HG03103 (cell line): ENCODE data around the gene ZNF791.
"Not testable (repeated sequence)": the region's sequence is repeated elsewhere in the genome, so short reads cannot be mapped to it uniquely, and the experiment has no call there.

Experiments used
- ATAC-seq: cut with Tn5 transposase; IDR thresholded peaks from one replicate; pipeline ENCODE4 v1.9.1; 2021; ENCODE audit warnings: low read depth; ENCODE audit not compliant: unreplicated experiment

The ZNF791 gene

GRCh38 chr19:12628040-12629022 lies 17.6 kb downstream of the ZNF791 start:
- ATAC-seq: no peak

GRCh38 chr19:12629215-12629614 lies 18.5 kb downstream of the ZNF791 start:
- no peak for ATAC-seq

GRCh38 chr19:12636631-12637030 lies 25.9 kb downstream of the ZNF791 start:
- ATAC-seq: no peak

DNA sequence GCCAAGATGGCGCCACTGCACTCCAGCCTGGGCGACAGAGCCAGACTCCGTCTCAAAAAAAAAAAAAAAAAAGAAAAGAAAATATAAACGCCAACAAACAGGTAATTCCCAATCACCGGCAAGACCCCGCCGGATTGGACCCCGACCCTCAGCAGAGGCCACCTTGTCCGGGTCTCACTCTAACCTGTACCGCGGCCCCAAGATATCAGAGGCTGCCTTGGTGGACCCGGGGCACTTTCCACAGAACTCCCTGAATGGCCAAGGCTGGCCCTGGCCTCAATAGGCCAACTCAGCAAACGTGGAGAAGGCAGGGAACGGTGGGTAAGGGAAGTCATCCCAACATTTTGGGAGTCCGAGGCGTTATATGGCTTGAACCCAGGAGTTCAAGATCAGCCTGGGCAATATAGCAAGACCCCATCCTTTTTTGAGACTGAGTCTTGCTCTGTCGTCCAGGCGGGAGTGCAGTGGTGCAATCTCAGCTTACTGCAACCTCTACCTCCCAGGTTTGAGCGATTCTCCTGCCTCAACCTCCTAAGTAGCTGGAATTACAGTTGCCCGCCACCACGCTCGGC lies 28.0 kb downstream of the ZNF791 start:
- ATAC-seq: no peak

- ATAC-seq: no peak
Measured at GRCh38 chr19:12639901-12640613, 29.3 kb downstream of the ZNF791 start.

GRCh38 chr19:12641456-12641855 lies 30.7 kb downstream of the ZNF791 start:
- ATAC-seq: no peak

- no peak for ATAC-seq
Measured at GRCh38 chr19:12642506-12642905, 31.8 kb downstream of the ZNF791 start.

DNA sequence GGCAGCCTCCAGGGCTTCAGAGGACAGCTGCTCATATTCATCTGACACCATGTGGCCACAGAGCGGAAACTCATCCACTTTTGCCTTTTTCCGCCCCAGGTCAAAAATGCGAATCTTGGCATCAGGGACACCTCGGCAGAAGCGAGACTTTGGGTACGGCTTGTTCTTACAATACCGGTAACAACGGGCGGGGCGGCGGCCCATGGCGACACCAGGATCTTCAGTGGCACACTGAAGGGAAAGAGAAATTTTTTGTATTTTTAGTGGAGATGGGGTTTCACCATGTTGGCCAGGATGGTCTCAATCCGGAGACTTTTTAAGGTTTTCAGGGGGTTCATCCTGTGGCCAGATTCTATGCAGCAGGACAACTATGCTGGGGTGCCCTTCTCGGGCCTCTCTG lies 33.0 kb downstream of the ZNF791 start:
- not testable (repeated sequence) for ATAC-seq

DNA sequence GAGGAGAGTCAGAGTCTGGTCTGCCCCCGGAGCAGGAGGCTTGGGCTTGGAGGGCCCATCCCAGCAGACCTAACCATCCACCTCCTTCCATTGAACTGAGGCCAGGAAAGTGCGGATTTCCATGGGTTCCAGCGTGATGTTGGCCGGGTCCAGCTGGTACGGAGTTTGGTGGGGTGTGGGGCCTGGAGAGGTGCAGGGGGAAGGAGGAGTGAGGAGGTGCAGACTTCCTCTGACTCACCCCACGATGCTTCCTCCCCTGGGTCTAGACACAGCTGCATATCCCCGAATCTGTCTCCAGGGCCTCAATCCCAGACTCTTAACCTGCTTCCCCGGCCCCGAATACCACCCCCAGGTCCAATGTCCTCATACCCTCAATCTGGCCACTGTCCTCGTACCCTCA lies 35.8 kb downstream of the ZNF791 start:
- ATAC-seq: no peak

GRCh38 chr19:12647047-12647446 lies 36.3 kb downstream of the ZNF791 start:
- no peak for ATAC-seq

- ATAC-seq: no peak
Measured at GRCh38 chr19:12647490-12648071, 36.9 kb downstream of the ZNF791 start.

DNA sequence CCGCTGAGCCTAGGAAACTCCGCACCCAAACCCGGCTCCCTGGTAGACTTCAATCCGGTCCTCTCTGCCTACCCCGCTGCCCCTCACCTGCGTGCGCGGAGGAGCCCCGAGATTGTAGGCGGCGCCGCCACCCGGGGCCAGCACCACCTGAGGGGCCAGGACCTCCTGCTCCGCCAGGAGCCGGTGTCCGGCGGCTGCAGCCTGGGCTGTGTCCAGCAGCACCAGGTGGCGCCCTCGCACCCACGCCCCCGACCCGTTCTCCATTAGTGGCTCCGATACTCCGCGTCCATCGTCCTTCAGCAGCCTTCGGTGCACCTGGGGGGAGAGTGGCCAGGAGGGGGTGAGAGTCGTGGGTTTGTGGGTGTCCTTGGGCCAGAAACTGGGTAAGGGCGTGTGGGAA lies 37.4 kb downstream of the ZNF791 start:
- no peak for ATAC-seq

- ATAC-seq: no peak
Measured at GRCh38 chr19:12649941-12650340, 39.2 kb downstream of the ZNF791 start.

GRCh38 chr19:12652219-12652618 lies 41.5 kb downstream of the ZNF791 start:
- no peak for ATAC-seq

DNA sequence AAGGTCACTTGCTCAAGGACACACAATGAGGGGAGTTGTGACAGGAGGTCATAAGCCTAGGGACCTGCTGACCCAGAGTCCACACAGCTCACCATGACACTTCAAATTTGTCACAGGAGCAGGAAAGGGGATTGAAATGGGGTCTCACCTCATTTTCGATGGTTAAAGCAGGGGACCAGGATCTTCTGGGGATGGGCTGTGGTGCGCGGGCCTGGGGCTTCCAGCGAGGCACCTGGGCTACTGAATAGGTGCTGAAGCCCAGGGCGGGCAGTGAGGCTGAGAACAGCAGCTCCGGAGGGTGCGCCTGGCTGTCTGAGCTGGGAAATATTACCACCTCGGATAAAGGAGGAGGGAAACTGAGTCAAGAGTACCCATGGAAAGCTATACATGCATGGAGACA lies 44.8 kb downstream of the ZNF791 start:
- ATAC-seq: no peak

- ATAC-seq: no peak
Measured at GRCh38 chr19:12656899-12657571, 46.3 kb downstream of the ZNF791 start.

GRCh38 chr19:12657966-12658365 lies 47.2 kb downstream of the ZNF791 start:
- no peak for ATAC-seq

DNA sequence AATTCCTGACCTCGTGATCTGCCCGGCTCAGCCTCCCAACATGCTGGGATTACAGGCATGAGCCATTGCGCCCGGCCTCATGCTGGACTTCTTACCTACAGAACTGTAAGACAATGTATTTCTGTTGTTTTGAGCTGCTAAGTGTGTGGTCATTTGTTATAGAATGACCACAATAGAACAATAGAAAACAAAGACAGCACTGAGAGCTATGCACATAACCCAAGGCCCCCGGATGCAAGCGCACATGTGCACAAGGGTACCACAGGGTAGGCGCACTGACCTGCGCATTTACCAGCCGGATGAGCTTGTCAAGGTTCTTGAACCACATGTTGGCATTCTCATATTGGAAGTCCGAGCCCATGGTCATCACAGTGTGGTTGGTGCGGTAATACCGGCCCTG lies 50.3 kb downstream of the ZNF791 start:
- no peak for ATAC-seq

DNA sequence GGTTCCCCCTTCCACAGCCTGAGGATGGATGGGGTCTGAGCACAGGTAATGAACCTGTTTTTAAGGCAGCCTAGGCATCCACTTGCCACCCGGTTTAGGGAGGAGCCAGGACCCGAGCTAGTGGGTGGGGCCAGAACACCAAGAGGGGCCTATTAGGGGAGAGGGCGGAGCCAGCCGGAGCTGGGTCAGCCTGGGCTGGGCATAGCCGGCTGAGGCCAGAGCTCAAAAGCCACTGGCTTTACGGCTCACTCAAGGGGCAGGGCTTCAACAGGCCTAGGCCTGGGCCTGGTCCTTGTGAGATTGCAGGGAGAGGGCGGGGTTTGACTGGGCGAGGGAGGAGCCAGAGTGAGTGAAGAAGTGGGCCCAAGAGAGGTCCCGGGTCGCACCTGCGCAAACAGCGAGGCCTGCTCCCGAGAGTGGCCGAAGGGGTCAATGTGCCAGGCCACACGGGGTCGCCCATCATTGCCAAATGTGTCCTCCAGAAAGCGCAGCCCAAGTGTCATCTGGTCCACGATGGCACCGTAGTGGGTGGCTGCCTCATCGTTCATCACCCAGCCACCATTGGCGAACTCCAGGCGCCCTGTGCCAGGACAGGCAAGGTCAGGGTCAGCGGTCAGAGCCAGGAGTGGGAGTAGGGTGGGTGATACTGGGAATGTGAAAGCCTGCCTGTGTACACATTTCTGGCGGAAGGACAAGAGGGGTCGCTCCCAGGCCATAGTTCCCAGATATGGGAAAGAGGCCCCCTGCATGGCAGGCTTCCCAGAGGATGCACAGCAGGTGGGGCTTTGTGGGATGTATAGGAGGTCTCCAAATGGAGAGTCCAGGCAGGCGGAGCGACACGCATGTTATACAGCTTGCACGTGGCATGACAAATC lies 53.9 kb downstream of the ZNF791 start:
- no peak for ATAC-seq

DNA sequence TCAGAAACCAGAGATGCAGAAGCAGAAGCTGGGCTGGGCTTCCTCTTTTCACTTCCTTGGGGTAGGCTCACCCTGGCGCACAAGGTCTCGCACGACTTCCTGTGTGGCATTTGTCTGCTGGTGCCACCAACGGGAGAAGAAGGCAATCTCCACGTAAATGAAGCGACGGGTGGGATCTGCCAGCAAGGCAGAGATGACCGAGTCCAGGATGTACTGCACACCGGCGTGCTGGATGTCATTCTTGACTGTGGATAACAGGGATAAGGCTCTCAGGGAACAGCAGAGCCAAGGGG lies 54.5 kb downstream of the ZNF791 start:
- no peak for ATAC-seq
